Brain microvascular endothelial cell (primary cell): ENCODE data around the gene MAGI1.
A peak's percentile ranks its signal among the peaks of the same experiment; 100 is the strongest.

Experiments
- DNase-seq: peaks from one replicate; pipeline ENCODE4 v3.0.0-alpha.2; 2020
- H3K27ac ChIP-seq: fragments of 250-450 bp; sonication (Bioruptor Pico); 2 replicates; pipeline ENCODE4 v1.5.1; 2020; ENCODE audit warnings: mild to moderate bottlenecking, moderate library complexity
- H3K27me3 ChIP-seq: fragments of 250-450 bp; sonication (Bioruptor Pico); replicated peaks from 2 replicates; pipeline ENCODE4 v1.5.1; 2020; ENCODE audit warnings: mild to moderate bottlenecking
- H3K36me3 ChIP-seq: fragments of 250-450 bp; sonication (Bioruptor Pico); replicated peaks from 2 replicates; pipeline ENCODE4 v1.5.1; 2020; ENCODE audit warnings: mild to moderate bottlenecking
- H3K4me3 ChIP-seq: 2 replicates; pipeline ENCODE4 v1.5.1; 2011; ENCODE audit warnings: low read depth, mild to moderate bottlenecking, control low read depth, low read length, moderate library complexity
- CTCF ChIP-seq: IDR thresholded peaks from 2 replicates; pipeline ENCODE4 v1.5.1; 2011; ENCODE audit warnings: low read depth, mild to moderate bottlenecking, moderate library complexity, low read length, control low read depth, inconsistent platforms; ENCODE audit errors: missing control alignments
- in situ Hi-C: cut with HindIII; loops from 2 replicates; pipeline ENCODE4 v1.10.0; 2017; ENCODE audit warnings: low sequenced_read_pairs, low pct_ligation_motif_present

The MAGI1 gene

GRCh38 chr3:65953301-65953812 is 85.4 kb downstream of the MAGI1 start:
- DNase-seq = peak; percentile 28
- in situ Hi-C loops = no loop called here
- peak overlapping the region; percentile 79 for H3K27ac ChIP-seq
- no peak overlapping the region for H3K4me3 ChIP-seq
- no peak for TF ChIP-seq CTCF
- H3K36me3 ChIP-seq = no peaks in the 10 kb centered on the region
- H3K27me3 ChIP-seq = no peaks in the 10 kb centered on the region

- Histone ChIP-seq H3K36me3 (no peaks in the 10 kb centered on the region), H3K27ac (peak overlapping the region; percentile 79), H3K27me3 (no peaks in the 10 kb centered on the region), H3K4me3 (no peak overlapping the region)
- no peak for DNase-seq
- TF ChIP-seq CTCF = no peak
- in situ Hi-C loops = no loop called here
These were observed 85.9 kb downstream of the MAGI1 start for GRCh38 chr3:65952842-65953241.

- in situ Hi-C loops = no loop called here
- DNase-seq = peak; percentile 36
- Histone ChIP-seq H3K27ac (peak overlapping the region; percentile 18), H3K36me3 (no peaks in the 10 kb centered on the region), H3K4me3 (no peak overlapping the region), H3K27me3 (no peaks in the 10 kb centered on the region)
- no peak for TF ChIP-seq CTCF
These were observed 86.7 kb downstream of the MAGI1 start for GRCh38 chr3:65951836-65952505.

GRCh38 chr3:65950340-65951326 is 88.1 kb downstream of the MAGI1 start:
- Histone ChIP-seq H3K27ac (no peak overlapping the region), H3K36me3 (no peaks in the 10 kb centered on the region), H3K4me3 (no peak overlapping the region), H3K27me3 (no peaks in the 10 kb centered on the region)
- no peak for DNase-seq
- in situ Hi-C loops = no loop called here
- TF ChIP-seq CTCF = peak; percentile 24

- Histone ChIP-seq H3K27me3 (no peaks in the 10 kb centered on the region), H3K4me3 (no peak overlapping the region), H3K36me3 (no peaks in the 10 kb centered on the region), H3K27ac (no peak overlapping the region)
- TF ChIP-seq CTCF = no peak
- in situ Hi-C loops = no loop called here
- DNase-seq = no peak
These were observed 89.7 kb downstream of the MAGI1 start for GRCh38 chr3:65948841-65949573.
